Activated naive CD4-positive, alpha-beta T cell treated with anti-CD3 and anti-CD28 coated beads, Interleukin-2, amount 50 U/mL, for 72 hours (primary cell): ENCODE results near the gene OLA1. TPM values are rescaled to one million over a fixed set of nuclear protein-coding genes. Genes with fewer than 3 reads are reported as not detected.

Experiments used
- ATAC-seq, 2 donors: fragments of 150-1000 bp; cut with Tn5 transposase; 2 replicates each; pipeline ENCODE4 v1.10.0; 2021; ENCODE audit warnings: mild to moderate bottlenecking in 2 of 2, moderate library complexity in 2 of 2
- DNase-seq, 2 donors: peaks; one replicate each; pipeline ENCODE4 v3.0.0; 2021 to 2022; ENCODE audit warnings: low spot score in 2 of 2
- H3K27ac Mint-ChIP-seq, 2 donors: one replicate each; pipeline ENCODE4 v1.8.0; 2022; ENCODE audit warnings: mild to moderate bottlenecking in 2 of 2, mixed read lengths in 2 of 2
- H3K36me3 Mint-ChIP-seq, 2 donors: one replicate each; pipeline ENCODE4 v1.8.0; 2022; ENCODE audit warnings: mixed read lengths in 2 of 2
- H3K9me3 Mint-ChIP-seq, 2 donors: one replicate each; pipeline ENCODE4 v1.8.0; 2022; ENCODE audit warnings: mixed read lengths in 2 of 2
- total RNA-seq, 2 donors: library from RNA; stranded (reverse); gene quantifications; one replicate each; pipeline ENCODE4 v1.2.3, GENCODE V29; 2022

OLA1 gene
- total RNA-seq, 2 donors from 2014 or later = 128 to 139 TPM

- no peak for DNase-seq
- Mint-ChIP-seq H3K27ac (no peak overlapping the region), H3K36me3 (peaks cover 0 to 17% of the 10 kb centered on the region in 2 donors), H3K9me3 (peaks cover 0 to 4% of the 10 kb centered on the region in 2 donors)
- no peak for ATAC-seq
These were observed 177.0 kb downstream of the OLA1 start for GRCh38 chr2:174071321-174071720.

DNA sequence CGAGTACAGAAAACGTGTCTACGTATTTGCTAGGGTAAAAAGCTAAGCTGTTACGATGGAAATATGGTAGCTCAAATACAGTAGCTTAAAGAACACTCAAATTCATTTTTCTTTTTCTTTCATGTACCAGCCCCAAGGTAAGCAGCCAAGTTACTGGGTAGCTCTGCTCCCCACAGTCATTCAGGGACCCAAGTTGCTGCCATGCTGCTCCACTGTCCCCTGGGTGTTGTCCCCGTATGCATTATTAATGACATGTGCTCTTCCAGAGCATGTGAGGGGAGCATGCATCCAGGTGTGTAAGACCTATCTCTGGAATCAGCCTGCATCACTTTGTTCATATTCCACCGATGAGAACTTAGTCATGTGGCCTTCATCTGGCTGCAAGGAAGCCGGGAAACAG lies 178.1 kb downstream of the OLA1 start:
- no peak overlapping the region for H3K27ac Mint-ChIP-seq
- DNase-seq (no peak), ATAC-seq (no peak)
- peaks cover 2 to 17% of the 10 kb centered on the region in 2 donors for H3K36me3 Mint-ChIP-seq
- H3K9me3 Mint-ChIP-seq = peaks cover 0 to 4% of the 10 kb centered on the region in 2 donors

DNA sequence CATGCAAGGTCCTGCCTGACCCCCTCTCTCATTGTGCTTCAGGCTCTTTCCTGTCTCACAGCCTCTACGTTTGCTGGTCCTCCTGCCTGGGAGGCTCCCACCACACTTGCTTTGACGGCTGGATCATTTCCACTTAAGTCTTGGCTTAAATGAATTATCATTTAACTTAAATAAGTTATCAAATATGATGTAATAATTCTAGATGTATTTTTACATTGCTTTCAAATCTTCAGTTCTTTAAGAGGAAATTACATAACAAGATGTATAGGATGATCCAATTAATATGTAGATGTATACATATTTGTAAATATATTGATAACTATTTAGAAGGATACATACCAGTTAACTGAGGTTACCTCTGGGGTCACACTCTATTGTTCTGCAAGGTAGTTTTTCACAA lies 180.5 kb downstream of the OLA1 start:
- no peak for DNase-seq
- Mint-ChIP-seq H3K36me3 (peaks cover 0 to 6% of the 10 kb centered on the region in 2 donors), H3K27ac (peak overlapping the region in 1 of 2 donors; percentile 12), H3K9me3 (peaks cover 0 to 4% of the 10 kb centered on the region in 2 donors)
- ATAC-seq = no peak

GRCh38 chr2:174066871-174067270 lies 181.5 kb downstream of the OLA1 start:
- Mint-ChIP-seq H3K36me3 (peaks cover 0 to 6% of the 10 kb centered on the region in 2 donors), H3K27ac (no peak overlapping the region), H3K9me3 (peaks cover 0 to 4% of the 10 kb centered on the region in 2 donors)
- ATAC-seq (no peak), DNase-seq (no peak)

DNA sequence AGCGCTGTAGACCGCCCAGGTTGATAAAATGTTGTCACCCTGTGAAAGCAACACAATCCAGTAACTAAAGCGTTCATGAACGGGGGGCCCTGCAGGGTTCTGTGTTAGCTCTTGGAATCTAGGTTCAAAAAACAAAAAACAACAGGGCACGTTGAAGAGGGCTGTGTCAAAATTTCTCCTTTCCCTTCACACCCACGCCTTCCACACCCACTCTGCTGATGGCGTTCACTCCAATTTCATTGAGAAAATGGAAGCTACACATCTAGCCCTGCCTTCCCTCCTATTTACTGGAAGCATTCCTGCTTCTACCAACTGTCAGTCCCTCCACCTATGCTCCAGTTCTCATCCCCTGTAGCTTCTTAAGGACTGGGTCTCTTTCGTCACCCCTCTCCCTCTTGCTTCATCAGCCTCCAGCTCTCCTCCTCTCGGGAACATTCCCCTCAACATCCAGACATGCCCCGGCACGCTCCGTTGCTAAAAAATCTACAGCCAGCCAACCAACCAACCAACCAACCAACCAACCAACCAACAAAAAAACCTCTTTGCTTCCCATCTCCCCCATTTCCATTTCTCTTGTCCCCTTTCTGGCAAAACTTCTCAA lies 184.7 kb downstream of the OLA1 start:
- DNase-seq (no peak), ATAC-seq (no peak)
- Mint-ChIP-seq H3K27ac (no peak overlapping the region), H3K9me3 (peaks cover 5 to 10% of the 10 kb centered on the region in 2 donors), H3K36me3 (peaks cover 6 to 18% of the 10 kb centered on the region in 2 donors)

DNA sequence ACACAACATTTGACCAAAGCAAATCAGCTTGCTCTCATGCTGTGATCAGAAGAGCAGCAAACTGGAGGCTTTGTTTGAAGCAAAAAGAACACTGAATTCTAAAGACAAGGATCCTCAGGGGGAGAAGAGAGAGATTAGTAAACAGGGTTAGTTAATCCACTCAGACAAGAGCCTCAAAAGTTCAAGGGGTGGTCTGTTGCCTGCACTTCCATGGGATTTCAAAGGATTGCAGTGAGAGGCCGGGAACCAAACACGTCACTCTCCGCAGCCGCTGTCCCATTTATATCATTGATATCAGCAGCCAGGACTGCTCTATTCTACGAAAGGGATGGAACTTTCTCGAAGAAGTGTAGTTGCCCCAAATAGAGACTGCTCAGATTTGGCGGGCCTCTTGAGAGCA lies 185.4 kb downstream of the OLA1 start:
- DNase-seq = no peak
- H3K36me3 Mint-ChIP-seq = peaks cover 6 to 18% of the 10 kb centered on the region in 2 donors
- ATAC-seq = no peak

DNA sequence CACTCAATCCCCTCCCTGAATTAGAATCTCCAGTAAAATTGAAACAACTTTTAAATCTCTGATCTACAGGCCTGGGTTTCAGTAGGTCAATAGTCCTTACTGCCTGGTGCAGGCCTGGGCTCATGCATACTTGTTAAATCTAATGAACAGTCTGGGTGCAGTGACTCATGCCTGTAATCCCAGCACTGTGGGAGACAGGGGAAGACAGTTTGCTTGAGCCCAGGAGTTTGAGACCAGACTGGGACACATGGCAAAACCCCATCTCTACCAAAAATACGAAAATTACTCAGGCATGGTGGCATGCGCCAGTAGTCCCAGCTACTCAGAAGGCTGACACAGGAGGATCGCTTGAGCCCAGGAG lies 188.5 kb downstream of the OLA1 start:
- Mint-ChIP-seq H3K36me3 (peaks cover 6 to 17% of the 10 kb centered on the region in 2 donors), H3K9me3 (peaks cover 10% of the 10 kb centered on the region in 2 donors), H3K27ac (peak overlapping the region in 1 of 2 donors; percentile 61)
- peak in 1 of 2 donors; percentile 62 for ATAC-seq
- no peak for DNase-seq

More for the DNA sequence above, 185.4 kb downstream of the OLA1 start:
- H3K27ac Mint-ChIP-seq = no peak overlapping the region
- peaks cover 5 to 10% of the 10 kb centered on the region in 2 donors for H3K9me3 Mint-ChIP-seq

DNA sequence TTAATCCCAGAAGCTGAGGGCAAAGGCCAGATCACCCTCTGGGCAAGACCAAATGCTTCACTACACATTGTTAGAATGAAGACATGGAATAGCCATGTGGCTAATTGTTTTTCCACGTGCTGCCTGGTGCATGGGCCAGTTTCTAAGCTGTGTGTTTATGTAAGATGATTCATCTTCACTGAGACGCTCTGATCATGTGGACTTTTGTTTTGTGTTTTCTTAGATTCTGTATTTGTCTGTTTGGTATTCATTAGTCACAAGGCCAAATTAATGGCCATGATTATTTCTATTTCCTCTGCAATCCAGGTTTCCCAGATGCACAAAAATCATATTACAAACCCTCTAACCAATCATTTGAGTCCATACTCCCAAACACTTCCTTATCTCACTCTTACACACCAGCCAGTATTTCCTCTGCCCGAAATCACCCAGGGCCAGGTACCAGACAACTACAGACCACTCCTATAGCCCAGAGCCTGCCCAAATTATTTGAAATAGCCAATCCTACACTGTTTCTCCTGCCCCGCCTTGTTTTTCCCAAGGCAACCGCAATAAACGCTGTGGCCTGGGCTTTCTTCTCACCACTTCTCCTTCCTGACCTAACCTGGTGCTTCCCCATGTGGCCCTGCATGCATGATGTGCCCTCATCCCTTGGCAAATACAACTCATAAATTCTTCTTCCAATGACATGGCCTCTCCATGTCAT lies 189.0 kb downstream of the OLA1 start:
- DNase-seq = no peak
- Mint-ChIP-seq H3K36me3 (peaks cover 6 to 17% of the 10 kb centered on the region in 2 donors), H3K27ac (peak overlapping the region in 1 of 2 donors; percentile 61), H3K9me3 (peaks cover 10% of the 10 kb centered on the region in 2 donors)
- peak in 1 of 2 donors; percentile 66 for ATAC-seq

DNA sequence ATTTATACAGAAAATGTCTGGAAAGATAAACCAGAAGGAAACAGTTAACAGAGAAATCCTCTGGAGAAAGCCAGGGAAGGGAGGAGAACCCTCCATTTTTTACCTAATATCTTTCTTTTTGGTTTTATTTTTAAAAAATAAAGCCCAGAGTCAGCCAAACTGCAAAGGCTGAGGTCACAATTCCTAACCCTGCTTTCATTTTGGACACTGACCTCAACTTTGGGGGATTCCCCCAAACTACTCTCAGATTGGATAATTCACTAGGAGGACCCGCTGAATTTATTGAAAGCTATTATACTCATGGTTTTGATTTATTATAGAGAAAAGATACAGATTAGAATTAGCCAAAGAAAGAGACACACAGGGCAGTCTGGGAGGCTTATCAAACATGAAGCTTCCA lies 189.9 kb downstream of the OLA1 start:
- peaks cover 6 to 17% of the 10 kb centered on the region in 2 donors for H3K36me3 Mint-ChIP-seq
- H3K9me3 Mint-ChIP-seq = peaks cover 10% of the 10 kb centered on the region in 2 donors

GRCh38 chr2:174058026-174058425 lies 190.3 kb downstream of the OLA1 start:
- H3K9me3 Mint-ChIP-seq = peaks cover 10% of the 10 kb centered on the region in 2 donors
- peaks cover 6 to 17% of the 10 kb centered on the region in 2 donors for H3K36me3 Mint-ChIP-seq
- DNase-seq (no peak), ATAC-seq (no peak)
- H3K27ac Mint-ChIP-seq = no peak overlapping the region

More for the DNA sequence above, 189.9 kb downstream of the OLA1 start:
- no peak overlapping the region for H3K27ac Mint-ChIP-seq
- ATAC-seq = no peak
- DNase-seq = no peak

DNA sequence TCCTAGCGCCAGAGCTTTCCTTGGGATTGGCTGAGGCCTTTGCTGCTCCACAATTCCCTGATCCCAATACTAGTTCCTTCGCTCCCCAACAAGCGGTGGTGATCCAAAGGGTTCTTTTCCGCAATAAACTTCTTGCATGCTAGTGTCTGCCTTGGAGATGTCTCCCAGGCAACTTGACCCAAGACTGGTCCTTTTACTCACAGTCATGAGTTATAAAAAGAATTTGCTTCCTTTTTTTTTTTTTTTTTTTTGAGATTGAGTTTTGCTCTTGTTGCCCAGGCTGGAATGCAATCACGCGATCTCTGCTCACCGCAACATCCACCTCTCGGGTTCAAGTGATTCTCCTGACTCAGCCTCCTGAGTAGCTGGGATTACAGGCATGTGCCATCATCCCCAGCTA lies 193.4 kb downstream of the OLA1 start:
- Mint-ChIP-seq H3K9me3 (peaks cover 10% of the 10 kb centered on the region in 2 donors), H3K36me3 (peaks cover 6 to 17% of the 10 kb centered on the region in 2 donors), H3K27ac (no peak overlapping the region)
- no peak for DNase-seq
- ATAC-seq = no peak

- Mint-ChIP-seq H3K27ac (peak overlapping the region in 1 of 2 donors; percentile 82), H3K9me3 (peaks cover 3 to 5% of the 10 kb centered on the region in 2 donors), H3K36me3 (peaks cover 0 to 4% of the 10 kb centered on the region in 2 donors)
- ATAC-seq (no peak), DNase-seq (no peak)
These were observed 194.8 kb downstream of the OLA1 start for GRCh38 chr2:174053355-174054151.

DNA sequence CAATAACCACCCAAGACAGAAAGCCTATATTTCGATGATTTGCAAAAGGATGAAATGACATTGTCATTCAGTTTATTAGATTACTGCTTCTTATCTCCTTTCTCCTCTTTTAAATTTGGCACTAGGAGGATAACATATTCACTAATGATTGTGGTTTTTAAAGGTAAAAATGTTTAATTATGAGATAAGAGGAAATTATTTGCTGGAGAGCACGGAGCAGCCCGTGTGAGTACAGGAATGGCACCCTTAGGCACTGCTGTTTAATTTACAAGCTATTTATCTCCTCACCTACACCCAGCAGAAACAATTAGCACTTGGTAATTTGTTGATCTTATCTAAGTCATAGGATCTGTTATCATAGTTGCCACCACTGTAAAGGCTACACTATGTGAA lies 195.8 kb downstream of the OLA1 start:
- no peak for ATAC-seq
- Mint-ChIP-seq H3K27ac (no peak overlapping the region), H3K9me3 (peaks cover 3 to 5% of the 10 kb centered on the region in 2 donors), H3K36me3 (peaks cover 0 to 4% of the 10 kb centered on the region in 2 donors)
- DNase-seq = no peak

GRCh38 chr2:174051741-174052583 lies 196.4 kb downstream of the OLA1 start:
- Mint-ChIP-seq H3K36me3 (peaks cover 0 to 4% of the 10 kb centered on the region in 2 donors), H3K27ac (no peak overlapping the region), H3K9me3 (peaks cover 3 to 5% of the 10 kb centered on the region in 2 donors)
- ATAC-seq (no peak), DNase-seq (no peak)

GRCh38 chr2:174051068-174051467 lies 197.3 kb downstream of the OLA1 start:
- Mint-ChIP-seq H3K9me3 (peaks cover 3 to 5% of the 10 kb centered on the region in 2 donors), H3K27ac (no peak overlapping the region), H3K36me3 (peaks cover 0 to 4% of the 10 kb centered on the region in 2 donors)
- DNase-seq (no peak), ATAC-seq (no peak)

- DNase-seq = no peak
- Mint-ChIP-seq H3K27ac (no peak overlapping the region), H3K9me3 (no peaks in the 10 kb centered on the region), H3K36me3 (no peaks in the 10 kb centered on the region)
- ATAC-seq = no peak
These were observed 198.4 kb downstream of the OLA1 start for GRCh38 chr2:174049895-174050294.
